Activated CD8-positive, alpha-beta memory T cell treated with anti-CD3 and anti-CD28 coated beads, Interleukin-2, amount 50 U/mL, for 24 hours (primary cell): ENCODE results near the gene RCN2.

ENCODE experiments used
- DNase-seq: peaks from one replicate; pipeline ENCODE4 v3.0.0-alpha.2; 2020; ENCODE audit errors: extremely low read depth

Gene RCN2

GRCh38 chr15:76994496-76994895 is 62.9 kb downstream of the RCN2 start:
- no peak for DNase-seq

DNA sequence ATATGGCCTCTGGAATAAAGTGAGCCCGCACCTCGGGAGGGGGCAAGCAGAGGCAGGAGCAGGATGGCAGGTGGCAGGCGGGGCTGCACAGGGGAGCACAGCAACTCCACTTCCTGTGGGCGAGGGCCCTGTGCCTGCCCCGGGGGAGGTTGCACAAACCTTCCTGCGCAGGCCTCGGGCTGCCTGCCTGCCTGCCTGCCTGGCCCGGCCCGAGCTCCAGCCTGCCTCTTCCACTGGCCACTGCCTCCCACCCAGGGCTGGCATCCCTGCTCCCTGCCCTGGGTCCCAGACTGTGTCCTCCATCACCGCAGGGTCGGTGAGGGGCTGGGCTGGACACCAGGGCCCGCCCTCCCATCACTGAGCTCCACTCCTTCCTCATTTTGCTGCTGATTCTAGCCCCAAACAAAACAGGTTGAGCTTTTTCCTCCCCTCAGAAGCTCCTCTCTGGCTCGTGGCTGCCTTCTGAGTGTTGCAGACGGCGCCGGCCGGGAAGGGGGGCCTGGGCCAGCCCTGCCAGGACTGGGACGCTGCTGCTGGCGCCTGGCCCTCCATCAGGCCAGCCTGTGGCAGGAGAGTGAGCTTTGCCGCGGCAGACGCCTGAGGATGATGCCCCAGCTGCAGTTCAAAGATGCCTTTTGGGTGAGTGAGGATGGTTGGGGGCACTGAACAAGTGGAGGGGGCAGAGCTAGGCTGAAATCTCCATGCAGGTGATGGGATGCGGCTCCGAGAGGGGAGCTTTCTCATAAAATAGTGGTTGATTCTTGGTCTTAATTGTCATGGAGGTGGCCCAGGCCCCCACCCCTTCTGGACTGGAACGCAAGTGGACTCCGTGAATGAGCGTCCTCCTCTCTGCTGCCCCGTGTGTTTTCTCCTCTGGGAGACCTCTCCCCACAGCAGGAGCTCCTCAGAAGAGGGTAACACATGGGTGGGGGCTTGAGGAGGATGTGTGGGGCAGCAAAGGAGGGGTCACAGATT is 63.7 kb downstream of the RCN2 start, which contains the start of gene PSTPIP1:
Gene PSTPIP1 (plus strand): TSS at position 156 of the 975 bp plus-strand sequence. CDS start 448 bp downstream, at position 604.
- DNase-seq, result no peak

DNA sequence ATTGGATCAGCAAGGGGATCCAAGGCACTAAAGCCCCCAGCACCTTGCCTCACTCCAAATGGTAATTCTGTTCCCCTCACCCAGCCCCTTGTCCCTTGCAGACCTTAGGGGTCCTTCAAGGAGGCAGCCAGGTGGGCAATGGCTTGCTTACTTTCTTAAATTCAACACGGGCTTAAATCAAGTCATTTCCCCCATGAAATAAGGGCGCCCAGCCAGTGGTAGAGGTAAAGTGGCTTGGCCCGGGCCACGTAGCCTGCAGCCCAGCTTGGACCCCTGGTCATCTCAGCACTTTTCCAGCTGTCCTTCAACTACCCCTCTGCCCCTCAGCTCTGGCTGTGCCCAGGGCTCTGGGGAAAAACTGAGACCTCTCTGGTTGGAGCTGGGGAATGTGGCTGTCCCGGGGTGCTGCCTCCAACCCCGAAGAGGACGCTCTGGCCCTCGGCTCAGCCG is 64.6 kb downstream of the RCN2 start:
- DNase-seq, result no peak

GRCh38 chr15:76996526-76997401 is 65.2 kb downstream of the RCN2 start:
- DNase-seq, result no peak

DNA sequence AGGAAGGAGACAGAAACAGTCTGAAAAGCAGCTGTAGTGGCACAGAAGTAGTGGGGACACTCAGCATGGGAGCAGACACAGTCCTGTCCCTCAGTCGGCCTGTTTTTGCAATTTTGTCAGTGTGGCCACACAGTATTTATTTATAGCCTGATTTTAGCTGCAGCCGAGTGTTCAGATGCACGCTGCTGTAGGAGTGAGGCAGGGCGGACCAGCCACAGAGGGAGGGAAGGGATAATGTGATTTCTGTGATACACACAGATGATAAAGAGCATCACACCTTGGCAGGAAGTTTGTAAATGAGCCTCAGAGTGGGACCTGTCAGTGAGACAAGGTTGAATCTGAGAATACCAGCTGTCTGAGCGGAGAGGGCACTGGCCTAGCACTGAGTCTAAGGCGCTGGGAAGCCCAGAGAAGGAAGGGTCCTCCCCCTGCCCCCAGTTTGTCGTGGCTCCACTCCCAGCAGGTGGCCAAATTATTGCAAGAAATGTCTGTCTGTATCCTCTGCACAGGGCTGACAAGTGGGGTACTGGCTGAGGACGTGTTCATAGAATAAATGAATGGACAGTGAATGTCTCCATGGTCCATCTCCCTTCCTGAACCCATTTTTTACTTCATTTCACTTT is 67.2 kb downstream of the RCN2 start:
- no peak for DNase-seq

- no peak for DNase-seq
These were observed 68.4 kb downstream of the RCN2 start for GRCh38 chr15:76999996-77000395.

- DNase-seq, result no peak
These were observed 69.8 kb downstream of the RCN2 start for GRCh38 chr15:77001351-77001750.

DNA sequence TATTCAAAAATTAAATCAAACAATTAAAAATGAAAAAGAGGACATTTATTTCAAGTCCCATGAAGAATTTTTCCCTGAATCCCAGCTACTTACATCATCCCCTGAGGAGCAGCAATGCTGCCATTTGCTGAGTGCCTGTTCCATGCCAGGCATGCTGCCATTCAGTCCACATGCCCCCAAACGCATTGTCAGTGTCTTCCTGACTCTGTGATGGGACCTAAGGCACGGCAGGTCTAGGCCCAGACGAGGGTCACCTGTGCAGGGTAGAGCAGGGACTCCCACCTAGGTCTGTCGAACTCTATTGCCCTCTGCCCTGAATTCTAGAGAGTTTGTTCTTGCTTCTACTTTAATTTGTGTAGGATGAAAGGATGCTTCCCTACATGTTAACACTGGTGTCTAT is 70.4 kb downstream of the RCN2 start:
- no peak for DNase-seq

DNA sequence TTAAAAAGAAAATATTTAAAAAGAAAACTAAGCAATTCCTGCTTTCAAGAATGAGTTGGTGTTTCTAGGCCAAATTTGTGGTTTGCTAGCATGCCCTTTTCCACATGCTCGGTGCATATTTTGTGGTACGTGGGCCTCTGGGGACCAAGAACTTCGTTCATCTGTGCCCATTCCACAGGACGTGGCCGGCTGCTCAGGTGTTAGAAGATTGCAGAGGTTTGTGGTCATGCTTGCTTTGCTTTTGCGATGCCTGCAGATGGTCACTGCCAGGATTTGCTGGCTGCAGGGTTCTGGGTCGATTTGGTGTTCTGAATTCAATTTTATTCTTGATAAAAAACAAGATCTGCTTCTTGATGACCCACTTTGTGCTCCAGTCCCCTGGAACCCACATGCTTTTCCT is 70.9 kb downstream of the RCN2 start:
- no peak for DNase-seq

- DNase-seq, result no peak
These were observed 71.7 kb downstream of the RCN2 start for GRCh38 chr15:77002954-77003912.
